ENCODE results near the gene GOLGA6L7.
"Not testable (repeated sequence)": the region's sequence is repeated elsewhere in the genome, so short reads cannot be mapped to it uniquely, and the experiment has no call there.

Gene GOLGA6L7

GRCh38 chr15:28848521-28848920, at the start of gene GOLGA6L7:
Gene GOLGA6L7 (minus strand): TSS chr15:28848644. CDS start chr15:28848549, 95 bp downstream.
- not testable (repeated sequence) for DNase-seq

- DNase-seq = no peak
Observed at GRCh38 chr15:28897861-28898585, 49.6 kb upstream of the GOLGA6L7 start.

GRCh38 chr15:28896951-28897350, 48.5 kb upstream of the GOLGA6L7 start:
- no peak for DNase-seq

- no peak for DNase-seq
Observed at GRCh38 chr15:28895566-28895965, 47.1 kb upstream of the GOLGA6L7 start.

- no peak for DNase-seq
Observed at GRCh38 chr15:28895146-28895545, 46.7 kb upstream of the GOLGA6L7 start.

- DNase-seq = no peak
Observed at GRCh38 chr15:28894631-28895030, 46.2 kb upstream of the GOLGA6L7 start.

GRCh38 chr15:28892789-28893610, 44.6 kb upstream of the GOLGA6L7 start:
- peak; percentile 27 to 56 for DNase-seq

GRCh38 chr15:28891588-28891987, 43.1 kb upstream of the GOLGA6L7 start:
- DNase-seq = no peak

GRCh38 chr15:28890711-28891495, 42.5 kb upstream of the GOLGA6L7 start:
- DNase-seq = no peak

GRCh38 chr15:28890291-28890690, 41.8 kb upstream of the GOLGA6L7 start:
- not testable (repeated sequence) for DNase-seq

- DNase-seq = not testable (repeated sequence)
Observed at GRCh38 chr15:28889871-28890270, 41.4 kb upstream of the GOLGA6L7 start.

GRCh38 chr15:28889346-28889745, 40.9 kb upstream of the GOLGA6L7 start:
- DNase-seq = no peak

GRCh38 chr15:28888900-28889299, 40.5 kb upstream of the GOLGA6L7 start:
- no peak for DNase-seq

GRCh38 chr15:28888302-28888894, 40.0 kb upstream of the GOLGA6L7 start:
- DNase-seq = no peak

GRCh38 chr15:28887339-28888174, 39.1 kb upstream of the GOLGA6L7 start:
- DNase-seq = no peak

- DNase-seq = no peak
Observed at GRCh38 chr15:28886431-28887338, 38.2 kb upstream of the GOLGA6L7 start.

GRCh38 chr15:28885630-28886430, 37.4 kb upstream of the GOLGA6L7 start, which contains the start of gene APBA2:
Gene APBA2 (plus strand): TSS chr15:28885974. CDS start chr15:29053885, 167,911 bp downstream.
- DNase-seq = peak; percentile 50 to 65

GRCh38 chr15:28885128-28885629, 36.7 kb upstream of the GOLGA6L7 start:
- no peak for DNase-seq

- no peak for DNase-seq
Observed at GRCh38 chr15:28884151-28884940, 35.9 kb upstream of the GOLGA6L7 start.

Measured in NCI-H2081 (cell line).